ENCODE data around the gene PLD4.

GRCh38 chr14:104875811-104876210 lies 48.9 kb upstream of the PLD4 start:
- TF ChIP-seq CTCF (conservative IDR thresholded peaks at IDR 0.05; ENCODE audit: low read length) (no peak), EZH2phosphoT487 (IDR thresholded peaks at IDR 0.05; ENCODE audit: borderline replicate concordance) (no peak)

All from Loucy (cell line).